NCI-H2171 treated with DMSO at 0.1 percent for 48 hours (cell line): ENCODE results near the gene KIF9.
"Not testable (repeated sequence)": the region's sequence is repeated elsewhere in the genome, so short reads cannot be mapped to it uniquely, and the experiment has no call there.

ENCODE experiments used
- DNase-seq: peaks from one replicate; lab custom pipeline; 2025; lab: John Stamatoyannopoulos, UW

The KIF9 gene

DNA sequence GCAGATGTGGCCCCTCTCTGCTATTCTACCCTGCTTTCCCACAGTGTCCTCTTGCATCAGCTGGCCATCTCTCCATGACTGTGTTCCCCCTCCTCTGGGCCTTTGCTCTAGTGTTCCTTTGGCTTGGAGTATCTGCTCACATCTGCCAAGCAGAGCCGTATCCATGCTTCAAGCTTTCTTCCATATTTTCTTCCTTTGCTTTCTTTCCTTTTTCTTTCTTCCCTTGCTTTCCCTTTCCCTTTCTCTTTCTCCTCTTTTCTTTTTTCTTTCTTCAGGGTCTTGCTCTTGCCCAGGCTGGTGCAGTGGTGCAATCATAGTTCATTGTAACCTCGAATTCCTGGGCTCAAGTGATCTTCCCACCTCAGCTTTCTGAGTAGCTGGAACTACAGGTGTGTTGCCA lies 12.7 kb upstream of the KIF9 start:
- DNase-seq: no peak

DNA sequence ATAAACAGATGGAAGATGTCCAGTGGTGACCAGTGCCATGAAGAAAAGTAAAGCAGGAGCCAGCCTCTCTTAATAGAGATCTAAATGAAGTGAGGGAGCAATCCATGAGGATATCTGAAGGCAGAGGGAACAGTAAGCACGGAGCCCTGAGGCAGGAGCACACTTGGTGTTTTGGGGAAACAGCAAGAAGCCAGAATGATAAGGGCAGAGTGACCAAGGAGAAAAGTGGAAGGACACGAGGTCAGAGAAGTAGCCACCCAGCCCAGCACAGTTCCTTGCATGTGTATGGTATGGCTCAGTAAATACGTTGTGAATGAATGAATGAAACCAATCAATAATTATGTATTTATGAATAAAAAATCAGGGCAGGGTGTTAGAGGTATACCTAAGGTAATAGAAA lies 11.8 kb upstream of the KIF9 start:
- no peak for DNase-seq

DNA sequence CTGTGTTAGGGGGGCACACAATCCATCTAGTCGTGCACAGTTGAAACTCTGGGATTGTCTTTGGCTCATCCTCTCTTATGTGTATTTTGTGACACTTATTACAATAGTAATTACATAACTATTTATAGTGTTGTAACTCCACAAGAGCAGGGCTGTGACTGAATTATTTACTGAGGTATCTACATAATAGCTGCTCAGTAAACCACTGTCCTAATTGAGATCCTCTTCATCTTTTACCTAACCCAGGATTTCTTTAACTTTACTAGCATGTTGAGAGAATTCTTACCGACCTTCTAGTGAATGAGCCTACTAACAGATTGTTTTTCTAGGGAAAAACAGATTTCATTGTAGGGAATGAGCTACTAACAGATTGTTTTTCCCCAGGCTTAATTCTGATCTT lies 11.2 kb upstream of the KIF9 start:
- DNase-seq: no peak

DNA sequence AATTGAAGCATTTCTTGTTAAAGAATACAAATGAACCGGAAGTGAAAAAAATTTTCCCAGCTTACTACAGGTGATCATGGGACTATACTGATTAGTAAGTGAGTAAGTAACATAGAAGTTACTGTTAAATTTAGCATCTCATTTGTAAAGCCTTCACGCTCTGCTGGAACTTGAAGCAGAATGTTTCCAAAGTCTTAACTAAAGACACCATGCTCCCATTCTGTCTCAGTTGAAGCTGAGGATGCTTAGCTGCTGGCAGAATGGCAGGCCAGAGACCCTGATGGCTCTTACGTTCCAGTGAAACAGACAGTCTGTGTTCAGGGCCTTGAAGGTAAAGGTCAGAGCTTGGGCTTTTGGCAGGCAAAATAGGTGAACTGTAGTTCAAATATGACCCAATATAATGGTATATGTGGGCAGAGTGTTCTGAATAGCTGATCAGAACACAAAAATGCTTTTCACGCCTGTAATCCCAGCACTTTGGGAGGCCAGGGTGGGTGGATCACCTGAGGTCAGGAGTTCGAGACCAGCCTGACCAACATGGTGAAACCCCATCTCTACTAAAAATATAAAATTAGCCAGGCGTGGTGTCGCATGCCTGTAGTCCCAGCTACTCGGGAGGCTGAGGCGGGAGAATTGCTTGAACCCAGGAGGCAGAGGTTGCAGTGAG lies 9.3 kb upstream of the KIF9 start:
- not testable (repeated sequence) for DNase-seq

DNA sequence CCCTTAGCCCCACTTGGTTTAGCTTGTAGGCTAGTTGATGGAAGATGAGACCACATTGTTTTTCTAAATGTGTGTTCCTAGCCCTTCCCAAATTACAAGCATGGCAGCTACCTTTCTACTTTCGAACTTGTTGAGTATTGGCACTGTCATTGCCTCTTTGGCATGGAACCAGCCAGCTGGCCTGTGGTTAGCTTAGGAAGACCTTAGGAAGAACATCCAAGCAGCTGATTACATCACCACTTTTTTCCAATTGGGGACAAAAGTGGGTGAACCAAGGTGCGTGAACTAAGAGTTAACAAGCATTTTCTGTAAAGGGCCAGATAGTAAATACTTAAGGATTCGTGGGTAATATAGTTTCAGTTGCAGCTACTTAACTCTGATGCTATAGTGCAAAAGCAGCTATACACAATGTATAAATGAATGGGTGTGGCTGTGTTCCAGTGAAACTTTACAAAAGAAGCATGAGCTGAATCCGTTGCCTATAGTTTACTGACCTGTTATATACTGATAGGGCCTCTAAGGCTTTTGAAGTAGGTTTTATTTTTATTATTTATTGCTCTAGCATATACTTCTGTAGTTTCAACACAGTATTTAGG lies 8.7 kb upstream of the KIF9 start:
- no peak for DNase-seq

DNA sequence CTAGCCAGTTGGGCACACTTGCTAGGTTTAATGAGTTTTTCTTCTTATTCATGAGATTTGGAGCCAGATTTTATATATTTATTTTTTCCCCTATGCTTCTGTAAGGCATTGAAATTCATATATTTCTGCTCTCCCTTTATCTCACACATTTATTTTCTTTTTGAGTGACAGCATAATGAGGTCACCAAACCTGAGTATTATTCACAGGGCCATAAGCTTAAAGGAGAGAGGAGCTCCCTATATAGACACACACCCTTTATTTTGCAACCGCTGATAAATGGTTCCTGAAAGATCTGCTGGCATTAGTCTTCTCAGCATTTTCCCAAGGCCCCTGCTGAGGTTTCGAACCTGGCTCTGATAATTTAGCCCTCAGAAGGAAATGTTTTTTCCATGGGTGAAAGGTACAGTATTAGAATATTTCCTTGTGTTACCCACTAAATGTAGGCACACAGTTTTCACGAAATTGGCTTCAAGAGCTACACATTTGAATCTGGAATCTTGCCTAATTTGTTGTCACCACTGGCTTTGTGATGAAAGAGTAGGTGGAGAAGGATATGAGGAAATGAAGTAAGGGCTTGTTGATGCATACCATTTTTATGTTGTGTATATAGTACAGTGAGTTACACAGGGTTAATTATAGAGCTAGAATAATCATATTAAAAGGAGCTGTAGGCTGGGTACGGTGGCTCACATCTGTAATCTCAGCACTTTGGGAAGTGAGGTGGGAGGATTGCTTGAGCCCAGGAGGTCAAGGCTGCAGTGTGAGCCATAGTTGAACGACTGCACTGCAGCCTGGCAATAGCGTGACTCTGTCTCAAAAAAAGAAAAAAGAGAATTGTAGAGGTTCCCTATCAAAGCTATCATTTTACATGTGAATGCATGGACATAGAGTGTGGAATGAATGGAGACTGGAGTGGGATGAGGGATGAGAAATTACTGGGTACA lies 6.6 kb upstream of the KIF9 start:
- no peak for DNase-seq

DNA sequence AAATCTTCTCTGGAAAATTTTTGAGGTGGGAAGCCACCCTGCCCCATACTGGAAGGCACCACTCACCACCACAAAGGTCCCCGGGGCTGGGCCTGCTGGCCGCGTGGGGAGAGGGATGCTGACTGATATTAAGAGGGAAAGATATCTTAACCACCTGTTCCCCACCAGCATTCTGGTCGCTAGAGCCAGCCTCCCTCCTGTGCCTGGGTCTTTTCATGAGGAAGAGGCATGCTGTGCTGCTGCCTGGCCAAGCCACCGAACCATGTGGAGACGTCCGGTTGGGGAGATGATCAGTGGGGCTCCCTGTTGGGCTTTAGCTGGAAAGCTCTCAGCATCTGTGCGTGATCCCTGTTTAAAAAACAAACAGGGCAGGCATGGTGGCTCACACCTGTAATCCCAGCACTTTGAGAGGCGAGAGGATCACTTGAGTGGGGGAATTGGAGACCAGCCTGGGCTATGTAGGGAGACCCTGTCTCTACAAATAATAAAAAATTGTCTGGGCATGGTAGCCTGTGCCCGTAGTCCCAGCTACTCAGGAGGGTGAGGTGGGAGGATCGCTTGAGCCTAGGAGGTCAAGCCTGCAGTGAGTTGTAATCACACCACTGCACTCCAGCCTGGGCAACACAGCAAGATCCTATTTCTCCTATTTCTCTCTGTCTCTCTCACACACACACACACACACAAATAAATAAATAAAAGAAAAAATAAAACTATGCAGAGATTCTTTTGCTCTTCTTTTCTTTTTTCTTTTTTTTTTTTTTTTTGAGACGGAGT lies 1.2 kb upstream of the KIF9 start:
- no peak for DNase-seq

DNA sequence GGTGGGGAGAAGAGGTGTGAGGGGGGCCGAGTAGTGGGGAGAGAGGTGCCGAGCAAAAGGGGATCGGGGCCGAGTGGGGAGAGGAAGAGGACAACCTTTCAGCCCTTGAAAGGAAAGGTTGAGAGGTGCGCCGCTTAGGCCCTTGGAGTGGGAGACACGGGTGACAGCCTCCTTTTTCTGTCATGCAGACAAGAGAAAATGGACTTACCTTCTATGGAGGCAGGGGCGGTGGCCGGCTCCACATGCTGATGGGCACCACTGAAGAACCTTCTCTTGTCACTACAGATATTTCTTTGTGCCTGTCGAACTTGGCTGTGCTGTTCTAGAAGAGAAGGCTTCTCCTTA lies 566 bp upstream of the KIF9 start:
- no peak for DNase-seq

DNA sequence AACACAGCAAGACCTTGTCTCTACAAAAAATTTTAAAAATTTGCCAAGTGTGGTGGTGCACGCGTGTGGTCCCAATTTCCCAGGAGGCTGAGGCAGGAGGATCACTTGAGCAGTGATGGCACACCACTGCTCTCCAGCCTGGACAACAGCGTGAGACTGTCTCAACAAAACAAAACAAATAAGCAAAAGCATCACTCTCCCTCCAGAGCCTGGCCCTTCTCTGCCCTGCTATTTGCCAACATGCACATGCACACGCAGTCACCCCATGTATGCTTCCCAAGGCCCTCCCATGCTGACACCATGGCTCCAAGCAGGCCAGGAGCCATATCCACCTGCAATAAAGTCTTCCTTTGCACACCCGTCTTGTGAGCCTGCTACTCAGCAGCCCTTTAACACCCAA lies 2.1 kb downstream of the KIF9 start:
- no peak for DNase-seq

DNA sequence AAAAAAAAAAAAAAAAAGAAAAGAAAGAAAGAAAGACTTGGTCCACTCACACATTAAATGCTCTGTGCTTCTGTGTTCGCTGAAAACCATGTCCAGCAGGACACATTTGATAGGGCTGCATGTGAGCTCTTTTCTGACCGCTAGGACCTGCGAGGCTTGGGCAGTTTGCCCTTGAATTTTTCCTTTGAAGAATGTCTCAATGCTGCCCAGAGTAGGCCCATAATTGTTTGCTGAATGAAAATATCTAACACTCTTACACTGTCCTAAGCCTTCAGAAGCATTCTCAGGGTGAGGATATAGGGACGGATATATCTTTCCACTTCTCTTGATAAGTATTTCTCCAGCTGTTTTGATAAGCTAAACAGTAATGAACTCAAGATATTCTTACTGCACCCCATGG lies 6.0 kb downstream of the KIF9 start:
- DNase-seq: no peak

DNA sequence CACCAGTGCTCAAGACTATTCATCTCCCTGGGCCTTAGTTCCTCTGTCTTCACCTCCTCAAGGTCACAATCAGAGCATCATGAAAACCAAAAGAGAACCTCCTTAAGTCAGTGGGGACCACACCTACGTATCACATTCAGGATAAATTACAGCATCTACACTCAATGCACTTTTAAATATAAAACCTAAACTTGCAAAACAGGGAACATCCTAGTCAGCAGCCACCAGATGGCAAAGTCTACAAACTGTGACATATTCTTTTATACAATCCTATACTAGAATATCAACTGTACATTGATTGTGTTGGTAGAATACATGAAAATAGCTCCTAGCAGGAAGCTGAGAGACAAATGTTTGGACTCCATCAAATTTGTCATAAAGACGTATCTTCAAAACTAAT lies 7.9 kb downstream of the KIF9 start:
- no peak for DNase-seq

DNA sequence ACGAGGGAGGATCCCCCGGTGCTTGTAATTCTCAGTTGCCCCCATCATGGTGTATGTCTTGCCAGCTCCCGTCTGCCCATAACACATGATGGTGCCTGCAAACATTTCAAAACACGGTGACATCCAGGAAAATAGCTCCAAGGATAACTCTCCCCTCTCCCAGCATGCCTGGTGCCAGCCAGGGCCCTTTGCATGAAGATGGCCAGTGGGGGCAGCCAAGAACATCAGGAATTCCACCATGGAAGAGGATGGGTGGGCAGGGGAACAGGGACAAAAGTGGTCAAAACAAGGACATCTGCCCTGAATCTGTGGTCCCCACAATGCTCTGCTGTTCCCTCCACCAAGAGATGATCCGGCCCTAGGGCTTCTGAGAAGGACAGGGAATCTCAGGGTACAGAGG lies 9.0 kb downstream of the KIF9 start:
- DNase-seq: no peak

DNA sequence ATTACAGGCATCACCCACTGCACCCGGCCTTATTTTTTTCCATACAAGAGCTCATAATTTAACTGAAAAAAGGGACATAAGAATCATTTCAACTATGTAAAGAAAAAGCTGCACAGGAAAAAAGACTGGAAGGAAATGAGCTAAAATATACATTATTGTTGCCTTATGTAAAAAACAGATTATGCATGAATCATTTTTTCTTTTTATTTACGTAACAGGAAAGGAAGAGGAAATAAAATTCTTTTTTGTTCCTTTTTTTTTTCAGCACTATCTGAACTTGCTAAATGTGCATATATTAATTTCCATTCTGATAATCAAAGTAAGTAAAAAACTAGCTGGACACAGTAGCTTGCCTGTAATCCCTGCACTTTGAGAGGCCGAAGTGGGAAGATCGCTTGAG lies 12.1 kb downstream of the KIF9 start:
- DNase-seq: no peak

DNA sequence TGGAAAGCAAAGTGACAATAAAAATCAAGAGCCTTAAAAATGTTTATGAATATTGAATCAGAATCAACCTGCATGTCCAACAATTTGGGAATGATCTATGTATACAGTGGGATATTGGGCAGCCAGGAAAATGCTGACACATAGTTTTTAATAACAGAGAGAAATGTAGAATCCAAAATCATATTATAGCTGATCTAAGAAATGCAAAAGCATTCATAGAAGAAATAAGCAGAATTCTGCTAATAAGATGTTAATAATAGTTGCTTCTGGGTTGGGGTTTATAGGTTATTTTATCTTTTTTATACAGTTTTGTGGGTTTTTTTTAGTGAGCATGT lies 15.1 kb downstream of the KIF9 start:
- DNase-seq: no peak

DNA sequence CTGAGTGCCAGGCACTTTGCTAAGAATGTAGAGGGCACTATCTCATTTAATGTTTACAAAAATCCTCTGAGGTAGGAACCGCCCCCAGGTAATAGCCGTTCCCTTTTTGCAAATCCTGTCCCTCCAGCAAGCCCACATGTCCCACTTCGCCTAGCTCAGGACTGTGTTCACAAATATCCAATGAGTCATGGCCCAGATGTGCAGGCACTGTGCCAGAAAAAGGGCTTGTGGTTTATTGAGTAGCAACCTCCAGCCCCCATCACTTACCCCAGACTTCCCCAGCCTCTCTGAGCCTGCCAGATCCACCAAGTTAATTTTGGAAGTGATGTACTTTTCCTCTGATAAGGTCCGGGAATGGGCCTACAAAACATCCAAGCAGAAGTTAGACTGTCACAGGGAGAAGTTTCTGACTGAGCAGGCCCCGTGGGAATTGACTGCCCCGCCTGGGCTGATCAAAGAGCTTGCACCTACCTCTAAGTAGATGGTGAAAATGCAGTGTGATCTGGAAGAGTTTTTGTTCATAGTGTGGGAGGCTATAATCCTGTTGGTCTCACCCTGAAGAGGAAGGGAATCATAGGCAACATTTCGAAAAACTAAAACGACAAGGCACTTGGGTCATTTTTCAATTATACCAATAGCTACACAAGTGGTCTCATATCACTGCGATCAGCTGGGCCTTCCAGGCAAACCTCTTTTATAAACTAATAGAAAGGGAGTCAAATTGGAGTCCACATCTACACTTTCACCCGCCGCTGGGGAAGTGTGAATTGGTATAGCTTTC lies 15.7 kb downstream of the KIF9 start:
- DNase-seq: peak; percentile 8

DNA sequence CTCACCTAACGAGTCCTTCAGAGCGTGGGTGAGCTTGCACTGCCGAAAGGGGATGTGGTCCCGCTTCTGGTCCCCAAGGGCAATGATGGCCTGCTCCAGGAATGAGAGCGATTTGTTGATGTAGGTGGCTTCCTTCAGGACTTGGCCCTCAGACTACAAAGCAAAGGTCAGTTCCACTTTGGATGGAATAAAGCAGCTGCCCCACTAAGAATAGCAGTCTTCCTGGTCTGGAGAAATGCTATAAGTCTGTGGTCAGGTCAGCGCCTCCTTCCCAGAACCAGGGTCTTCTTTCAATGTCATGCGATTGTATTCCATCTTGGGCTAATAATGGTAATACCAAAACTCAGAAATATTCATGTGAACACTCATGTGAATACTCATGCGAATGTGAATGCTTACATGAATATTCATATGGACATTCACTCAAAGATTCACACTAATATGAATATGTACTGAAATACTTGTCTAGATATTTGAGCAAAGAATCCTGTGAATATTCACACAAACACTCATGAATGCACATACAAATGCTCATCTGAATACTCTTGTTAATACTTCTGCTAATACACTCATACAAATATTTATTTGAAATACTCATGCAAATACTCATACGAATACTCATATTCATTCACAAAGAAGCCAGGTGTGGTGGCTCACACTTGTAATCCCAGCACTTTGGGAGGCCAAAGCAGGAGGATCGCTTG lies 16.7 kb downstream of the KIF9 start:
- no peak for DNase-seq

DNA sequence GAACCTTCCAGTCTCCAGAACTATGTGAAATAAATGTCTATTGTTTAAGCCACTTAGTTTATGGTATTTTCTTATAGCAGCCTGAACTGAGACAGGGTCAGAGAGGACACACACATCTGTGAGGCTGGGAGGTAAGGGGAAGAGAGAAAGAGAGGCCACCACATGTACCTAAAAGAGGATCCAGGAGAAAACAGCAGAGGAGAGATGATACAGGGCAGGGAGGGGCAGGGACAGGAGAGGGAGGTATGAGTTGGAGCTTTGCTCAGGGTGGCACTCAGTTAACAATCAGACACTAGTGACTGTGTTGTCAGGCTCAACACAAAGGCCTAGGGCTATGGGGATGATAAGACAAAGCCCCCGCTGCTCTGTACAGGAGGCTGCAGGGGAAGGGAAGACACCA lies 17.6 kb downstream of the KIF9 start:
- no peak for DNase-seq

DNA sequence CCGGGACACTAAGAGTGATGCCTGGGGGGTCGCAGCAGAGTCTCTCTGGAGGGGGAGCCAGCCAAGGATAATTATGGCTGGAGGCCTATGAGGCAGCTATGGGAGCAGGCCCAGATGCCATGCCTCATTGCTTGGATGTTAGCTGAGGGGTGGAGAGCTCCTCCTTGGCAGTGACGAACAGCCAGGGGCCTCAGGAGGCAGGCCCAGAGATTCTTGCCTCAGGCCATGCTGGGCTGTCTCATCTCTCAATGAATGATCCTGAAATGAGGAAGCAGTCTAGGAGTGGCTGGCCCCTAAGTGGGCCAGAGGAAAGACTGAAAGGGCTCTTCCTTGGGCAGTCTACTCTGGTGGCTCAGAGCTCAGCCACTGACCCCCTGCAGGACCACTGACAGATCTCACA lies 21.3 kb downstream of the KIF9 start:
- no peak for DNase-seq

DNA sequence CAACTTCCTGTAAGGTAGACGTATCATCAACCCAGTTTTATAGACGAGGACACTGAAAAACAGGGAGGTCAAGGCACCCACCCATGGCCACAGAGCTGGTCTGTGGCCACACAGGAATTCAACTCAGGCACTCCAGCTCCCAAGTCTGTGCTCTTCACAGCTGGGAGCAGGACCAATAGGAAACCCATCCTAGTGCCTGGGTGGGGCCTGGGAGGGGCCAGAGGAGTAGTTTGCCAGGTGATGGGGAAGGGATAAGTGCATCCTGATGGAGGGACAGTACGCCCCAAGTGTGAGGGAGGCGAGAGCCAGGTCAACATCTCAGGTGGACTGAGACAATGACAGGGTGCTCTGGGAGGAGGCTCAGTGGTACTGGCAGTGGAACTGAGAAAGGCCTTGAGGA lies 22.0 kb downstream of the KIF9 start:
- no peak for DNase-seq

DNA sequence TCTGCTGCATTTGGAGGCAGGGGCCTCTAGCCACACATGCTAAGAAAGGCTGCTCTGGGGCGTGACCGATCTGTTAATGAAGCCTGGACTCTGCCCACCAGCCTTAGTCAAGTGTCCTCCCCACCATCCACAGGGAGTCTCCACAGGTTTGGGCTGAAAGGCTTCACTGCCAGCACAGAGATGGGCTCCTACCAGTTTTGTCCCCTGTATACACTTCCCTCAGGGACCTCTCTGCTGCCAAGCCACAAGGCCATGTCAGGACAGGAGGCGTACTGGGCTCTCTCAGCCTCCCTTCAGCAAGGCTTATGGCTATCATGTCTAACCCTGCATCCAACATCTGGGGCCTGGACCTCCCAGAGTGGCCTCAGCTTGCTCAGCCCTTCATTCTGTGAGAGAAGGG lies 23.5 kb downstream of the KIF9 start:
- no peak for DNase-seq

DNA sequence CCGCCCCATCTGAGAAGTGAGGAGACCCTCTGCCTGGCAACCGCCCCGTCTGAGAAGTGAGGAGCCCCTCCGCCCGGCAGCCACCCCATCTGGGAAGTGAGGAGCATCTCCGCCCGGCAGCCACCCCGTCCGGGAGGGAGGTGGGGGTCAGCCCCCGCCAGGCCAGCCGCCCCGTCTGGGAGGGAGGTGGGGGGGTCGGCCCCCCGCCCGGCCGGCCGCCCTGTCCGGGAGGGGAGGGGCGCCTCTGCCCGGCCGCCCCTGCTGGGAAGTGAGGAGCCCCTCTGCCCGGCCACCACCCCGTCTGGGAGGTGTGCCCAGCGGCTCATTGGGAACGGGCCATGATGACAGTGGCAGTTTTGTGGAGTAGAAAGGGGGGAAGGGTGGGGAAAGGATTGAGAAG lies 26.3 kb downstream of the KIF9 start:
- not testable (repeated sequence) for DNase-seq
